GM18498 (cell line): ENCODE measurements around the gene CITED4.
A peak's percentile ranks its signal among the peaks of the same experiment; 100 is the strongest.

Source experiments
- ATAC-seq: cut with Tn5 transposase; IDR thresholded peaks from one replicate; pipeline ENCODE4 v1.9.1; 2021; ENCODE audit warnings: mild to moderate bottlenecking, moderate library complexity; ENCODE audit not compliant: unreplicated experiment

Gene CITED4

GRCh38 chr1:40855513-40855912 lies 6.7 kb downstream of the CITED4 start:
- no peak for ATAC-seq

GRCh38 chr1:40853885-40854170 lies 8.3 kb downstream of the CITED4 start:
- no peak for ATAC-seq

- ATAC-seq = no peak
These were observed 8.9 kb downstream of the CITED4 start for GRCh38 chr1:40853113-40853884.

- ATAC-seq = peak; percentile 43
These were observed 10.5 kb downstream of the CITED4 start for GRCh38 chr1:40851643-40852042.

- peak; percentile 62 for ATAC-seq
These were observed 12.2 kb downstream of the CITED4 start for GRCh38 chr1:40849801-40850592.

GRCh38 chr1:40848530-40849189 lies 13.5 kb downstream of the CITED4 start:
- ATAC-seq = no peak

- ATAC-seq = no peak
These were observed 15.0 kb downstream of the CITED4 start for GRCh38 chr1:40847023-40847745.

GRCh38 chr1:40845895-40846294 lies 16.3 kb downstream of the CITED4 start:
- no peak for ATAC-seq

GRCh38 chr1:40844887-40845878 lies 17.0 kb downstream of the CITED4 start:
- no peak for ATAC-seq

GRCh38 chr1:40844079-40844478 lies 18.1 kb downstream of the CITED4 start:
- ATAC-seq = no peak

- ATAC-seq = no peak
These were observed 19.5 kb downstream of the CITED4 start for GRCh38 chr1:40842691-40843090.

GRCh38 chr1:40842207-40842606 lies 20.0 kb downstream of the CITED4 start:
- no peak for ATAC-seq

GRCh38 chr1:40841602-40842001 lies 20.6 kb downstream of the CITED4 start:
- ATAC-seq = no peak

- no peak for ATAC-seq
These were observed 21.4 kb downstream of the CITED4 start for GRCh38 chr1:40840526-40841323.

- no peak for ATAC-seq
These were observed 22.2 kb downstream of the CITED4 start for GRCh38 chr1:40839943-40840335.

GRCh38 chr1:40838980-40839942 lies 22.9 kb downstream of the CITED4 start:
- no peak for ATAC-seq

GRCh38 chr1:40838045-40838979 lies 23.9 kb downstream of the CITED4 start:
- ATAC-seq = no peak
